Activated B cell treated with CpG ODN at 0.5 μM for 24 hours (primary cell): ENCODE measurements around the gene PHACTR1. TPM values are rescaled to one million over a fixed set of nuclear protein-coding genes. Genes with fewer than 3 reads are reported as not detected.

Experiments used
- ATAC-seq: fragments of 200-7000 bp; cut with Tn5 transposase; one replicate; pipeline ENCODE4 v1.10.0; 2021; ENCODE audit warnings: low read depth, mild to moderate bottlenecking, moderate library complexity
- CTCF ChIA-PET: fragments of 350-600 bp; sonication (Branson Sonifier 250); formaldehyde crosslinking; loops from one replicate; lab custom pipeline; 2021; ENCODE audit warnings: antibody characterized with exemption; lab: Charles Lee
- POLR2A ChIA-PET: fragments of 350-600 bp; sonication (Branson Sonifier 250); formaldehyde crosslinking; loops from one replicate; lab custom pipeline; 2021; ENCODE audit warnings: antibody characterized with exemption; lab: Charles Lee
- DNase-seq: peaks from one replicate; pipeline ENCODE4 v3.0.0; 2022
- H3K27ac Mint-ChIP-seq: one replicate; pipeline ENCODE4 v1.8.0; 2020; ENCODE audit warnings: mixed read lengths
- H3K27me3 Mint-ChIP-seq: one replicate; pipeline ENCODE4 v1.8.0; 2021; ENCODE audit warnings: mixed read lengths
- H3K36me3 Mint-ChIP-seq: one replicate; pipeline ENCODE4 v1.8.0; 2021; ENCODE audit warnings: low read depth, mixed read lengths
- H3K4me1 Mint-ChIP-seq: one replicate; pipeline ENCODE4 v1.8.0; 2021; ENCODE audit warnings: mixed read lengths
- H3K4me3 Mint-ChIP-seq: one replicate; pipeline ENCODE4 v1.8.0; 2020; ENCODE audit warnings: mild to moderate bottlenecking, mixed read lengths
- H3K9me3 Mint-ChIP-seq: one replicate; pipeline ENCODE4 v1.8.0; 2020; ENCODE audit warnings: mixed read lengths
- intact Hi-C: fragments of 100-400 bp; cut with micrococcal nuclease; formaldehyde crosslinking; loops from one replicate; pipeline ENCODE4 v1.15.1; 2024
- total RNA-seq: library from RNA; stranded (reverse); gene quantifications from 2 replicates; pipeline ENCODE4 v1.2.3, GENCODE V29; 2022
- TF ChIP-seq, protein P1 (sequence below): fragments of 200-600 bp; IDR thresholded peaks from one replicate; pipeline ENCODE4 v1.8.0; 2022; ENCODE audit warnings: antibody characterized with exemption, mild to moderate bottlenecking

PHACTR1 gene
- total RNA-seq, 1 donor from 2014 or later = 115 TPM

DNA sequence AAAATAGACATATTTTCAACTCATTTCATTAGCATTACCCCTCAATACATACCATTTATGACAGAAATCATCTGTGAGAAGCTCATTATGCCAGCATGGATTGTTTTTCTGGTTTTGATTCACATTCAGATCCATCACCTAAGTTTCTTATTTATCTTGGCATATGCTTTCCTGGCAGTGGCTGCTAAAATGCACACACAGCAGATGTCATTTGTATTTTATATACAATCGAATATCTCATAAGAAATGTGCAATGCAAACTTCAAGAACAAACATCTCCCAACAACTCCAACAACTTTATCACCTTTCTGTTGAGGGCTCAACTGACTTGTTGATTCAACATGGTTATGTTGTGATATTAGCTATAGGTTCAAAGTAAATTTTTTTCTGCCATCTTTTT lies 208.3 kb downstream of the PHACTR1 start:
- no peak overlapping the region for H3K27ac Mint-ChIP-seq
- no peaks in the 10 kb centered on the region for H3K36me3 Mint-ChIP-seq
- intact Hi-C loops = no loop called here
- DNase-seq (no peak), ATAC-seq (no peak)
- CTCF ChIA-PET = no interaction called here
- no peaks in the 10 kb centered on the region for H3K4me1 Mint-ChIP-seq
- no peaks in the 10 kb centered on the region for H3K9me3 Mint-ChIP-seq
- TF ChIP-seq, protein P1, sequence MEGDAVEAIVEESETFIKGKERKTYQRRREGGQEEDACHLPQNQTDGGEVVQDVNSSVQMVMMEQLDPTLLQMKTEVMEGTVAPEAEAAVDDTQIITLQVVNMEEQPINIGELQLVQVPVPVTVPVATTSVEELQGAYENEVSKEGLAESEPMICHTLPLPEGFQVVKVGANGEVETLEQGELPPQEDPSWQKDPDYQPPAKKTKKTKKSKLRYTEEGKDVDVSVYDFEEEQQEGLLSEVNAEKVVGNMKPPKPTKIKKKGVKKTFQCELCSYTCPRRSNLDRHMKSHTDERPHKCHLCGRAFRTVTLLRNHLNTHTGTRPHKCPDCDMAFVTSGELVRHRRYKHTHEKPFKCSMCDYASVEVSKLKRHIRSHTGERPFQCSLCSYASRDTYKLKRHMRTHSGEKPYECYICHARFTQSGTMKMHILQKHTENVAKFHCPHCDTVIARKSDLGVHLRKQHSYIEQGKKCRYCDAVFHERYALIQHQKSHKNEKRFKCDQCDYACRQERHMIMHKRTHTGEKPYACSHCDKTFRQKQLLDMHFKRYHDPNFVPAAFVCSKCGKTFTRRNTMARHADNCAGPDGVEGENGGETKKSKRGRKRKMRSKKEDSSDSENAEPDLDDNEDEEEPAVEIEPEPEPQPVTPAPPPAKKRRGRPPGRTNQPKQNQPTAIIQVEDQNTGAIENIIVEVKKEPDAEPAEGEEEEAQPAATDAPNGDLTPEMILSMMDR = no peak
- no peaks in the 10 kb centered on the region for H3K27me3 Mint-ChIP-seq
- H3K4me3 Mint-ChIP-seq = no peak overlapping the region
- POLR2A ChIA-PET = interaction anchor here (0.7 kb wide), 1 partner anchor 1464 kb away, joined by 4 read pairs; no protein-coding TSS in a partner anchor

DNA sequence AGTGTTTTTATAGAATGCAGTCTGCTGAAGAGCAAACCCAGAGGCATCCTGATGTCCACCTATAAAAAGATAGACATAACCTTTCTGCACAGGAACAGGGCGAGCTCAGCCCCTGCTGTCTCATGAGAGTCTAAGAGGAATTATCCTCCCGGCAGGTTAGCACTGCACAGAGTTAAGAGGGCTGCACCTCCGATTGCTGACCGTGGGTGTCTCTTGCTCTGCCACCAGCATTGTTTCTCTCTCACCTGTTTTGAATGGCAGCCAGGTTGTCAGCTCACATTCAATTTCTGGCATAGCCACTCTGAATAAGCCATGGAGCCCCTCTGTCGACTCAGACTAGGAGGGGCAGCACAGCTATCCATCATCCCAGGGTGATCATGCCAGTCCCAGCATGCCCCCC lies 211.2 kb downstream of the PHACTR1 start:
- TF ChIP-seq, protein P1 = no peak
- Mint-ChIP-seq H3K4me3 (no peak overlapping the region), H3K9me3 (no peaks in the 10 kb centered on the region), H3K36me3 (no peaks in the 10 kb centered on the region), H3K4me1 (no peaks in the 10 kb centered on the region), H3K27ac (no peak overlapping the region), H3K27me3 (no peaks in the 10 kb centered on the region)
- ATAC-seq (no peak), DNase-seq (no peak)
- POLR2A ChIA-PET = no interaction called here
- CTCF ChIA-PET = no interaction called here
- intact Hi-C loops = no loop called here

DNA sequence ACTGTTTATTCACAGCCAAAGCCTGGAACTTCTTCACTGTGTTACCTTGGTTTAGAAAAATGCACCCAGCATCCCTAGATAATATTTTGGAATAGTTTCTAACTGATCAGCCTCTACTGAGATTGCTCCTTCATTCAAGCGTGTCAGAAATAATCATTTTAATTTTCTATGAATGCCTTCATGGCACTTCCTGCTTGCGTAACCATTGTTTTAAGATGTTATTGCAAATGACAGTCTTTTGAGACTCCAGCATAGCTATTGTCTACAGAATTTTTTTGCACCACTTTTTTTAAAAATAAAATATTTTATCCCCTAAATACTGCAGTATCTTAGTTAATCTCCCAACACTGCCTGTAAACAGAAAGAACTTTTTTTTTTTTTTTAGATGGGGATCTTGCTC lies 213.1 kb downstream of the PHACTR1 start:
- CTCF ChIA-PET = no interaction called here
- no peak overlapping the region for H3K27ac Mint-ChIP-seq
- DNase-seq (no peak), ATAC-seq (no peak)
- intact Hi-C loops = no loop called here
- no peaks in the 10 kb centered on the region for H3K4me1 Mint-ChIP-seq
- no peaks in the 10 kb centered on the region for H3K36me3 Mint-ChIP-seq
- H3K4me3 Mint-ChIP-seq = no peak overlapping the region
- no peaks in the 10 kb centered on the region for H3K9me3 Mint-ChIP-seq
- TF ChIP-seq, protein P1 = no peak
- no peaks in the 10 kb centered on the region for H3K27me3 Mint-ChIP-seq
- POLR2A ChIA-PET = no interaction called here

DNA sequence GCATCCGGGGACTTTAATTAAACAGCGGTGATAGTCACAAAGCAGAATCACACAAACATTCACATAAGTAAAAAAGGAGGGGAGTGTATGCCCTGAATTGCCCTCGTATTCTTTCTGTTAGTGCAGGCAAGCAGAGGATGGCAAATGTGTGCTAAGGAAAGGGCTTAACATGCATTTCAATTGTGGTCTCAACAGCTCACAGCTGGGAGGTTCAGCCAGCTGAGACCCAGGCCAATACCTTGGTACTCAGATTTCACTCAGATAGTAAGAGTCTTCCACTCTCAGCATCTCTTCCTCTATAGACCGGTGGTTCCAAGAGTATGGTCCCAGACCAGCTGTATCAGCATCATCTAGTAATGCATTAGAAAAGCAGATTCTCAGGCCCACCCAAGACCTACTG lies 215.1 kb downstream of the PHACTR1 start:
- H3K9me3 Mint-ChIP-seq = no peaks in the 10 kb centered on the region
- H3K36me3 Mint-ChIP-seq = no peaks in the 10 kb centered on the region
- H3K27ac Mint-ChIP-seq = no peak overlapping the region
- H3K4me3 Mint-ChIP-seq = no peak overlapping the region
- ChIA-PET POLR2A (no interaction called here), CTCF (no interaction called here)
- intact Hi-C loops = no loop called here
- ATAC-seq (no peak), DNase-seq (no peak)
- no peaks in the 10 kb centered on the region for H3K4me1 Mint-ChIP-seq
- H3K27me3 Mint-ChIP-seq = no peaks in the 10 kb centered on the region
- TF ChIP-seq, protein P1 = no peak

DNA sequence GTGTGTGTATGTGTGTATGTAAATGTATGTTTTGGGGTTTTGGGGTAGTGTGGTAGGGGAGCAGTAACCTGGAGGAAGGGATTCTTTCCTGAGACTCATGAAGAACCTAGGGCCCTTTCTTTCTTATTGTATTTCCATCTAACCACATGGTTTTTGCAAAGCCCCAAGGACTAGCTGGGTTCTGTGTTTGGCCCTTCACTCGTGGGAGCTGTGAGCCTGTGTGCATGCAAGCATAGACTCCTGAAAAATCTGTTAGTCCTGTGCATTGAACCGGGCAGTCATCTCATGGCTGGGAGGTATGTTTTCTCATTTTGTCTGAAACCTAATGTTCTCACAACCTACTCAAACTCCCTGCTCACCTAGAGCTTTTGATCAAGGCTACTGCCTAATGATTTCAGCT lies 219.1 kb downstream of the PHACTR1 start:
- Mint-ChIP-seq H3K36me3 (no peaks in the 10 kb centered on the region), H3K9me3 (no peaks in the 10 kb centered on the region), H3K27me3 (peaks cover 4% of the 10 kb centered on the region), H3K4me1 (no peaks in the 10 kb centered on the region), H3K27ac (no peak overlapping the region), H3K4me3 (no peak overlapping the region)
- ChIA-PET POLR2A (no interaction called here), CTCF (no interaction called here)
- ATAC-seq = no peak
- intact Hi-C loops = no loop called here
- no peak for DNase-seq
- TF ChIP-seq, protein P1 = no peak
